ENCODE measurements around the gene DMKN.

DMKN gene

DNA sequence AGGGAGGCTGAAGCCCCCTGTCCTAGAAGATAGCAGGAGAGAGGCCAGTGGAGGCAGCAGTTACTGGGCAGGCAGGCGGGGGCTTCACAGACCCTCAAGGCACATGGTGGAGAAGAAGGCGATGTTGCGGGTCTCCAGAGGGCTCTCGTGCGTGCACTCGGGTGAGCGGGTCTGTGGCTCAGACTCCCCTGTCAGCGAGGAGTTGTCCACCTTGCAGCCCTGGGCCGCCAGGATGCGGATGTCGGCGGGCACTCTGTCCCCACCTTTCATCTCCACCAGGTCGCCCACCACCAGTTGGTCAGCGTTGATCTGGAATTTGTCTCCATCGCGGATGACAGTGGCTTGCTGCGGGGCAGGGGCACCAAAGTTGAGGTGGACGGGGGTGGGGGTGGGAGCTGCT, 46.8 kb upstream of the DMKN start:
- Mint-ChIP-seq H3K27ac (no peak overlapping the region), H3K4me1 (peaks cover 21% of the 10 kb centered on the region), H3K9me3 (peaks cover 4% of the 10 kb centered on the region), H3K27me3 (ENCODE audit: low read depth, poor library complexity) (peaks cover 86% of the 10 kb centered on the region), H3K4me3 (no peak overlapping the region), H3K36me3 (ENCODE audit: low read depth) (no peaks in the 10 kb centered on the region)
- no peak for DNase-seq
- TF ChIP-seq, protein P1, sequence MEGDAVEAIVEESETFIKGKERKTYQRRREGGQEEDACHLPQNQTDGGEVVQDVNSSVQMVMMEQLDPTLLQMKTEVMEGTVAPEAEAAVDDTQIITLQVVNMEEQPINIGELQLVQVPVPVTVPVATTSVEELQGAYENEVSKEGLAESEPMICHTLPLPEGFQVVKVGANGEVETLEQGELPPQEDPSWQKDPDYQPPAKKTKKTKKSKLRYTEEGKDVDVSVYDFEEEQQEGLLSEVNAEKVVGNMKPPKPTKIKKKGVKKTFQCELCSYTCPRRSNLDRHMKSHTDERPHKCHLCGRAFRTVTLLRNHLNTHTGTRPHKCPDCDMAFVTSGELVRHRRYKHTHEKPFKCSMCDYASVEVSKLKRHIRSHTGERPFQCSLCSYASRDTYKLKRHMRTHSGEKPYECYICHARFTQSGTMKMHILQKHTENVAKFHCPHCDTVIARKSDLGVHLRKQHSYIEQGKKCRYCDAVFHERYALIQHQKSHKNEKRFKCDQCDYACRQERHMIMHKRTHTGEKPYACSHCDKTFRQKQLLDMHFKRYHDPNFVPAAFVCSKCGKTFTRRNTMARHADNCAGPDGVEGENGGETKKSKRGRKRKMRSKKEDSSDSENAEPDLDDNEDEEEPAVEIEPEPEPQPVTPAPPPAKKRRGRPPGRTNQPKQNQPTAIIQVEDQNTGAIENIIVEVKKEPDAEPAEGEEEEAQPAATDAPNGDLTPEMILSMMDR (IDR thresholded peaks at IDR 0.05), result no peak

DNA sequence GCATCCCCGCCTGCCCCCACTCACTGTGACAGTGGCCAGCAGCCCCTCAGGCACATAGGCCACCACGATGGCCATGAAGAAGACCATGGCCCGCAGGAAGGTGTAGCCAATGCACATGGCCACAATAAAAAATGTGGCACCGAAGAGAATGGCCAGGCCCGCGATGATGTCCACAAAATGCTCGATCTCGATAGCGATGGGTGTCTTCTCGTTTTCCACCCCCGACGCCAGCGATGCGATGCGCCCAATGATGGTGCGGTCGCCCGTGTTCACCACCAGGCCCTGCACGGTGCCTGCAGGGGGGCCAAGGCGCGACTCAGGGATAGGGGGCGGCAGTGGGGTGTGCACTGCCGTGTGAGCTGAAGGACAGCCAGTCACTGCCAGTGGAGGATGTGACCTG, 46.3 kb upstream of the DMKN start:
- TF ChIP-seq, protein P1 (IDR thresholded peaks at IDR 0.05), result no peak
- Mint-ChIP-seq H3K4me3 (no peak overlapping the region), H3K27me3 (ENCODE audit: low read depth, poor library complexity) (peaks cover 86% of the 10 kb centered on the region), H3K4me1 (peaks cover 21% of the 10 kb centered on the region), H3K27ac (no peak overlapping the region), H3K9me3 (peaks cover 4% of the 10 kb centered on the region), H3K36me3 (ENCODE audit: low read depth) (no peaks in the 10 kb centered on the region)
- no peak for DNase-seq

DNA sequence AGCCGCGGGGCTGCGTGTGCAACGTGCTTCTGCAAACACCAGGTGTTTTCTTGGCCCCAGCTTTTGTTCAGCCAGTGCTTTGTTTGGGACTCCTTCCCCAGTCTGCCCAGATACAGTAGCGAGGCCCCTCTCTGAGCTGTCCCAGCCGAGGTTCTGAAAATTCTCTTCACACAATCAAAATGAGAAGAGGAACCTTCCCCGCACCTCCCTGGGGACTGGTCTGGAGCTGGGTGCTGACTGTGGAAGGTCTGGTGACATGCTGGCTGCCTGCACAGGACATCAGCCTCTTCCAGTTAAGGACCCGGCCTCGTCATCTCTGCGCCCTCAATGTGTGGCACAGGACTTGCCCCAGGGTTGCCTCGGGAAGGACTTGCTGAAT, 45.8 kb upstream of the DMKN start:
- DNase-seq, result no peak
- Mint-ChIP-seq H3K27ac (no peak overlapping the region), H3K4me1 (peaks cover 21% of the 10 kb centered on the region), H3K9me3 (peaks cover 4% of the 10 kb centered on the region), H3K4me3 (no peak overlapping the region), H3K36me3 (ENCODE audit: low read depth) (no peaks in the 10 kb centered on the region), H3K27me3 (ENCODE audit: low read depth, poor library complexity) (peaks cover 88% of the 10 kb centered on the region)
- TF ChIP-seq, protein P1 (IDR thresholded peaks at IDR 0.05), result no peak

DNA sequence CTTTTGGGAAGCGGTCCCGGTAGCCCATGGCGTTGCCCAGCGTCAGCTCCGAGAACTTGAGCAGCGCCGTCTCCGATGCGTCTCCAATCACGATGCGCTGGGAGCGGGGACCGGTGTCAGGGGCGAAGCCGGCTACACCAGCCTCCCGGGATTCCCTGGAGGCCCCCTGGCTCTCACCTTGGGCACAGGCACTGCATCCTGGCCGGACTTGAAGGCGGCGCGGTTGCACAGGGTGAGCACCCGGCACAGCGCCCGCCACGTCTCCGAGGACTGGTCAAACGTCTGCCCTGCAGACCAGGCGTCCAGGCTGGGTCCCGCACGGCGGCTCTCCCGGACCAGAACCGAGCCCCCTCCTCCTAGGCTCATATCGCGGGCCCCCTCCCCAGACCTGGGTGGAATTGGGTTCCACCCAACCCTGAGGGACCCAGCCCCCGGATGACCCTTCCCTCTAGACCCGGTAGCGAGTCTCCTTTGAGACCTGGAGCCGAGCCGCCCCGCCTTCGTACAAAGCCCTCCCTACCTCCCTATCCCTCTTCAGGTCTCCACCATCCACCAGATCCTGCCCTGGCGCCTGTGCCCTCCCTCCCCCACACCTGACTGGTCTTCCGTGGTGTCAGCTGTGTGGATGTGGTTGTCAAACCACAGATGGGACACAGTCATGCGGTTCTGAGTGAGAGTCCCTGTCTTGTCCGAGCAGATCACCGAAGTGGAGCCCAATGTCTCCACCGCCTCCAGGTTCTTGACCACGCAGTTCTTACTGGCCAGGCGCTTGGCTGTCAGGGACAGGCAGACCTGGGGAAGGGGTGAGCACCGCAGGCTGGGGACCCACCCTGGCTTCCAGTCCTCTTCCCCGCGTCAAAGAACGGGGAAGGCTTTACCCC, 45.2 kb upstream of the DMKN start:
- H3K4me3 Mint-ChIP-seq, result no peak overlapping the region
- peaks cover 86% of the 10 kb centered on the region for H3K27me3 Mint-ChIP-seq (ENCODE audit: low read depth, poor library complexity)
- no peaks in the 10 kb centered on the region for H3K36me3 Mint-ChIP-seq (ENCODE audit: low read depth)
- TF ChIP-seq, protein P1 (IDR thresholded peaks at IDR 0.05), result no peak
- H3K4me1 Mint-ChIP-seq, result peaks cover 21% of the 10 kb centered on the region
- no peak for DNase-seq
- peaks cover 4% of the 10 kb centered on the region for H3K9me3 Mint-ChIP-seq
- no peak overlapping the region for H3K27ac Mint-ChIP-seq

DNA sequence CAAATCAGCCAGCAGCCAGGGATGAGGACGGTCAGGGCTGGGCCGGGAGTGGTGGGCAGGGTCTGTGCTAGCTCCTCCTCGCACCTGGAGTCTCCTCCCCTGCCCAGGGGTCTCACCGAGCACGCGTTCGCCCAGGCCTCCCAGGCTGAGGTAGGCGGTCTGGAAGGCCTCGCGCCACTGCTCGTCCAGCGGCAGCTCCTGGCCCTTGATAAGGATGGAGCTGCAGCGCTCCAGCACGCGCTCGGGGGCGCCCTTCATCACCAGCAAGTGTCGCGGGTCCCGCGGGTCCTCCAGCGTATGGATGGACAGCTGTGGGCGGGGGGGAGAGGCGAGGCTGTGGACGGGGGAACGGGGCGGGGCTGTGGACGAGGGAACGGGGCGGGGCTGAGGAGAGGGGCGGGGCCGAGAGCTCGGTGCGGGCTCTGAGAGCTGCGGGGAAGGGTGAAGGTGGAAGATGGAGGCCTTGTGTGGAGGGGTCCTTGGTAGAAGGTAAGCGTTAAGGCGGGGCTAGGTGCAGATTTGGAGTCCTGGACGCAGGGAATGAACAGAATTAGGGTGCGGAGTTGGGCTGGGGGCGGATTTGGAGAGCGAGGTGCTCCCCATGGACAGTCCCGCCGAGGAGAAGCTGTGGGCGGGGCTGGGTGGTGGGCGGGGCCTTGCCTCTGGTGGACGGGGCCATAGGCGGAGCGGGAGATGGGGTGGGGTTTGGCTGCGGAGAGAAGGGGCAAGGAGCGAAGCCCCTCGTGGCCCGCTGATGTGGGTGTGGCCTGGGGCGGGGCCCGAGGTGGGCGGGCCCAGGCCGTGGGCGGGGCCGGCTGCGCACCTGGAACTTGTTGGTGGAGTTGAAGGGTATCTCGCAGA, 44.3 kb upstream of the DMKN start:
- TF ChIP-seq, protein P1 (IDR thresholded peaks at IDR 0.05), result no peak
- peaks cover 21% of the 10 kb centered on the region for H3K4me1 Mint-ChIP-seq
- no peak overlapping the region for H3K27ac Mint-ChIP-seq

More for the DNA sequence above, 44.3 kb upstream of the DMKN start:
- H3K9me3 Mint-ChIP-seq, result peaks cover 4% of the 10 kb centered on the region
- H3K27me3 Mint-ChIP-seq (ENCODE audit: low read depth, poor library complexity), result peaks cover 81% of the 10 kb centered on the region
- peak; percentile 98 for DNase-seq
- H3K4me3 Mint-ChIP-seq, result peak overlapping the region; percentile 87
- no peaks in the 10 kb centered on the region for H3K36me3 Mint-ChIP-seq (ENCODE audit: low read depth)
